ENCODE results near the gene BLM.
"Not testable (repeated sequence)": the region's sequence is repeated elsewhere in the genome, so short reads cannot be mapped to it uniquely, and the experiment has no call there.

The BLM gene

GRCh38 chr15:90740545-90740944, 23.4 kb downstream of the BLM start:
- not testable (repeated sequence) for DNase-seq

- no peak for DNase-seq
These were observed 24.9 kb downstream of the BLM start for GRCh38 chr15:90742087-90742486.

- no peak for DNase-seq
These were observed 26.3 kb downstream of the BLM start for GRCh38 chr15:90743407-90743806.

GRCh38 chr15:90744759-90745402, 27.7 kb downstream of the BLM start:
- no peak for DNase-seq

- no peak for DNase-seq
These were observed 32.6 kb downstream of the BLM start for GRCh38 chr15:90749754-90750153.

GRCh38 chr15:90750186-90750585, 33.0 kb downstream of the BLM start:
- no peak for DNase-seq

GRCh38 chr15:90751300-90751825, 34.2 kb downstream of the BLM start:
- no peak for DNase-seq

GRCh38 chr15:90756916-90757315, 39.8 kb downstream of the BLM start:
- no peak for DNase-seq

- no peak for DNase-seq
These were observed 40.3 kb downstream of the BLM start for GRCh38 chr15:90757461-90757860.

GRCh38 chr15:90760661-90761232, 43.6 kb downstream of the BLM start:
- DNase-seq = no peak

- DNase-seq = no peak
These were observed 44.5 kb downstream of the BLM start for GRCh38 chr15:90761629-90762028.

GRCh38 chr15:90762109-90762508, 45.0 kb downstream of the BLM start:
- DNase-seq = no peak

- DNase-seq = no peak
These were observed 46.4 kb downstream of the BLM start for GRCh38 chr15:90763366-90764099.

- no peak for DNase-seq
These were observed 48.4 kb downstream of the BLM start for GRCh38 chr15:90765531-90765930.

GRCh38 chr15:90765966-90766365, 48.8 kb downstream of the BLM start:
- no peak for DNase-seq

GRCh38 chr15:90769375-90769774, 52.2 kb downstream of the BLM start:
- DNase-seq = no peak

GRCh38 chr15:90773485-90773884, 56.3 kb downstream of the BLM start:
- DNase-seq = no peak

- no peak for DNase-seq
These were observed 57.8 kb downstream of the BLM start for GRCh38 chr15:90774731-90775514.

- DNase-seq = no peak
These were observed 63.8 kb downstream of the BLM start for GRCh38 chr15:90780916-90781315.

- DNase-seq = no peak
These were observed 65.3 kb downstream of the BLM start for GRCh38 chr15:90782442-90782841.

GRCh38 chr15:90787881-90788280, 70.7 kb downstream of the BLM start:
- no peak for DNase-seq

GRCh38 chr15:90789462-90789861, 72.3 kb downstream of the BLM start:
- no peak for DNase-seq

GRCh38 chr15:90790057-90790456, 72.9 kb downstream of the BLM start:
- DNase-seq = no peak

Measured in NCI-H774 (cell line).